ENCODE data around the gene ULK4.
"Not testable (repeated sequence)": the region's sequence is repeated elsewhere in the genome, so short reads cannot be mapped to it uniquely, and the experiment has no call there.

Gene ULK4

GRCh38 chr3:41424543-41425300, 537.2 kb downstream of the ULK4 start:
- no peak for DNase-seq

GRCh38 chr3:41419809-41420208, 542.1 kb downstream of the ULK4 start:
- no peak for DNase-seq

- no peak for DNase-seq
These were observed 542.8 kb downstream of the ULK4 start for GRCh38 chr3:41418961-41419691.

GRCh38 chr3:41417574-41417973, 544.3 kb downstream of the ULK4 start:
- no peak for DNase-seq

GRCh38 chr3:41411065-41411464, 550.8 kb downstream of the ULK4 start:
- DNase-seq = no peak

GRCh38 chr3:41405466-41405865, 556.4 kb downstream of the ULK4 start:
- no peak for DNase-seq

GRCh38 chr3:41404582-41404981, 557.3 kb downstream of the ULK4 start:
- no peak for DNase-seq

- no peak for DNase-seq
These were observed 567.0 kb downstream of the ULK4 start for GRCh38 chr3:41394896-41395295.

GRCh38 chr3:41370765-41371535, 591.0 kb downstream of the ULK4 start:
- DNase-seq = not testable (repeated sequence)

GRCh38 chr3:41370307-41370706, 591.6 kb downstream of the ULK4 start:
- no peak for DNase-seq

- peak; percentile 45 for DNase-seq
These were observed 592.1 kb downstream of the ULK4 start for GRCh38 chr3:41369838-41370237.

GRCh38 chr3:41365973-41366372, 595.9 kb downstream of the ULK4 start:
- no peak for DNase-seq

- no peak for DNase-seq
These were observed 597.2 kb downstream of the ULK4 start for GRCh38 chr3:41364736-41365135.

- no peak for DNase-seq
These were observed 597.9 kb downstream of the ULK4 start for GRCh38 chr3:41363830-41364523.

GRCh38 chr3:41362638-41363559, 599.0 kb downstream of the ULK4 start:
- no peak for DNase-seq

GRCh38 chr3:41357271-41357670, 604.6 kb downstream of the ULK4 start:
- no peak for DNase-seq

GRCh38 chr3:41356775-41357174, 605.1 kb downstream of the ULK4 start:
- no peak for DNase-seq

GRCh38 chr3:41352510-41352909, 609.4 kb downstream of the ULK4 start:
- no peak for DNase-seq

GRCh38 chr3:41350441-41350840, 611.5 kb downstream of the ULK4 start:
- DNase-seq = no peak

GRCh38 chr3:41348401-41348800, 613.5 kb downstream of the ULK4 start:
- no peak for DNase-seq

GRCh38 chr3:41346698-41347270, 615.1 kb downstream of the ULK4 start:
- no peak for DNase-seq

- no peak for DNase-seq
These were observed 616.1 kb downstream of the ULK4 start for GRCh38 chr3:41345788-41346187.

Data from NCI-H1436 (cell line).